OCI-LY3 (cell line): ENCODE data around the gene OR52E2.

ENCODE experiments used
- CTCF ChIP-seq: fragments of 200-600, 300-600 bp; sonication (generic); IDR thresholded peaks from 2 replicates; pipeline ENCODE4 v1.5.1; 2014; ENCODE audit warnings: antibody characterized with exemption, low read length, low read depth
- EZH2phosphoT487 ChIP-seq: fragments of 200-600 bp; shearing (Covaris generic); IDR thresholded peaks from 2 replicates; pipeline ENCODE4 v1.6.1; 2018; ENCODE audit warnings: antibody characterized with exemption, mixed run types, low read depth

- TF ChIP-seq CTCF: no peak
- no peak for TF ChIP-seq EZH2phosphoT487
Measured at GRCh38 chr11:5096011-5096410, 36.6 kb upstream of the OR52E2 start.
